ENCODE data around the gene GPR176. TPM values are rescaled to one million over a fixed set of nuclear protein-coding genes. Genes with fewer than 3 reads are reported as not detected.

Gene GPR176
- total and polyA plus RNA-seq, 2 donors from 2014 or later: 2.9 to 7.6 TPM

GRCh38 chr15:39798382-39798781 lies 121.7 kb downstream of the GPR176 start:
- intact Hi-C loops (cut with DNase I): no loop called here

GRCh38 chr15:39797407-39797806 lies 122.7 kb downstream of the GPR176 start:
- no peak for TF ChIP-seq CTCF (IDR thresholded peaks at IDR 0.05; ENCODE audit: borderline replicate concordance, extremely low read depth, insufficient read depth)
- intact Hi-C loops (cut with DNase I): no loop called here
- Histone ChIP-seq H3K27me3 (ENCODE audit: control insufficient read depth, insufficient read depth, low read length) (no peaks in the 10 kb centered on the region), H3K4me3 (ENCODE audit: low read length in 3 of 3) (no peak overlapping the region), H3K4me1 (ENCODE audit: control insufficient read depth in 2 of 3, insufficient read depth in 2 of 3, low read depth in 1 of 3, low read length in 3 of 3) (no peaks in the 10 kb centered on the region), H3K9ac (ENCODE audit: low read length in 3 of 3) (no peak overlapping the region), H3K36me3 (ENCODE audit: control insufficient read depth in 2 of 3, insufficient read depth in 3 of 3, low read length in 3 of 3) (peaks cover 0 to 2% (median 0%) of the 10 kb centered on the region in 3 donors), H3K9me3 (ENCODE audit: control insufficient read depth in 2 of 3, insufficient read depth in 1 of 3, low read length in 3 of 3) (no peaks in the 10 kb centered on the region), H3K27ac (ENCODE audit: low read depth in 2 of 2, low read length in 2 of 2) (no peak overlapping the region)
- DNase-seq: no peak
- FAIRE-seq: no peak

More at GRCh38 chr15:39798382-39798781, 121.7 kb downstream of the GPR176 start:
- no peak overlapping the region for H3K9ac ChIP-seq (ENCODE audit: low read length in 3 of 3)
- no peak for TF ChIP-seq CTCF (IDR thresholded peaks at IDR 0.05; ENCODE audit: borderline replicate concordance, extremely low read depth, insufficient read depth)
- H3K9me3 ChIP-seq (ENCODE audit: control insufficient read depth in 2 of 3, insufficient read depth in 1 of 3, low read length in 3 of 3): no peaks in the 10 kb centered on the region
- no peak overlapping the region for H3K27ac ChIP-seq (ENCODE audit: low read depth in 2 of 2, low read length in 2 of 2)
- no peak for DNase-seq
- FAIRE-seq: no peak
- no peaks in the 10 kb centered on the region for H3K27me3 ChIP-seq (ENCODE audit: control insufficient read depth, insufficient read depth, low read length)
- no peak overlapping the region for H3K4me3 ChIP-seq (ENCODE audit: low read length in 3 of 3)
- no peaks in the 10 kb centered on the region for H3K4me1 ChIP-seq (ENCODE audit: control insufficient read depth in 2 of 3, insufficient read depth in 2 of 3, low read depth in 1 of 3, low read length in 3 of 3)
- peaks cover 0 to 2% (median 0%) of the 10 kb centered on the region in 3 donors for H3K36me3 ChIP-seq (ENCODE audit: control insufficient read depth in 2 of 3, insufficient read depth in 3 of 3, low read length in 3 of 3)

- no peak for TF ChIP-seq CTCF (IDR thresholded peaks at IDR 0.05; ENCODE audit: borderline replicate concordance, extremely low read depth, insufficient read depth)
- Histone ChIP-seq H3K36me3 (ENCODE audit: control insufficient read depth in 2 of 3, insufficient read depth in 3 of 3, low read length in 3 of 3) (peaks cover 0 to under 1% (median 0%) of the 10 kb centered on the region in 3 donors), H3K4me1 (ENCODE audit: control insufficient read depth in 2 of 3, insufficient read depth in 2 of 3, low read depth in 1 of 3, low read length in 3 of 3) (no peaks in the 10 kb centered on the region), H3K9me3 (ENCODE audit: control insufficient read depth in 2 of 3, insufficient read depth in 1 of 3, low read length in 3 of 3) (no peaks in the 10 kb centered on the region), H3K27me3 (ENCODE audit: control insufficient read depth, insufficient read depth, low read length) (no peaks in the 10 kb centered on the region), H3K4me3 (ENCODE audit: low read length in 3 of 3) (no peak overlapping the region), H3K9ac (ENCODE audit: low read length in 3 of 3) (no peak overlapping the region), H3K27ac (ENCODE audit: low read depth in 2 of 2, low read length in 2 of 2) (no peak overlapping the region)
- intact Hi-C loops (cut with DNase I): no loop called here
- no peak for FAIRE-seq
- DNase-seq: no peak
Observed at GRCh38 chr15:39796601-39797000, 123.5 kb downstream of the GPR176 start.

- Histone ChIP-seq H3K9ac (ENCODE audit: low read length in 3 of 3) (no peak overlapping the region), H3K36me3 (ENCODE audit: control insufficient read depth in 2 of 3, insufficient read depth in 3 of 3, low read length in 3 of 3) (no peaks in the 10 kb centered on the region), H3K27ac (ENCODE audit: low read depth in 2 of 2, low read length in 2 of 2) (no peak overlapping the region), H3K4me3 (ENCODE audit: low read length in 3 of 3) (no peak overlapping the region), H3K9me3 (ENCODE audit: control insufficient read depth in 2 of 3, insufficient read depth in 1 of 3, low read length in 3 of 3) (no peaks in the 10 kb centered on the region), H3K4me1 (ENCODE audit: control insufficient read depth in 2 of 3, insufficient read depth in 2 of 3, low read depth in 1 of 3, low read length in 3 of 3) (no peaks in the 10 kb centered on the region), H3K27me3 (ENCODE audit: control insufficient read depth, insufficient read depth, low read length) (no peaks in the 10 kb centered on the region)
- no peak for DNase-seq
- FAIRE-seq: no peak
- intact Hi-C loops (cut with DNase I): no loop called here
- TF ChIP-seq CTCF (IDR thresholded peaks at IDR 0.05; ENCODE audit: borderline replicate concordance, extremely low read depth, insufficient read depth): no peak
Observed at GRCh38 chr15:39795486-39795885, 124.6 kb downstream of the GPR176 start.

Measured in kidney (tissue), 14 donors.